Activated naive CD8-positive, alpha-beta T cell treated with anti-CD3 and anti-CD28 coated beads, Interleukin-2, amount 10 ng/mL, durations not matched to agents 7 days and 5 days (primary cell): ENCODE measurements around the gene UNC5B. TPM values are rescaled to one million over a fixed set of nuclear protein-coding genes. Genes with fewer than 3 reads are reported as not detected.

ENCODE experiments used
- ATAC-seq: fragments of 150-1000 bp; cut with Tn5 transposase; one replicate; pipeline ENCODE4 v1.10.0; 2021; ENCODE audit warnings: low read depth, moderate library complexity
- POLR2A ChIA-PET: fragments of 350-600 bp; sonication (Branson Sonifier 250); formaldehyde crosslinking; loops from one replicate; lab custom pipeline; 2021; ENCODE audit warnings: antibody characterized with exemption; lab: Charles Lee
- DNase-seq: peaks from one replicate; pipeline ENCODE4 v3.0.0; 2021
- H3K27ac Mint-ChIP-seq: one replicate; pipeline ENCODE4 v1.8.0; 2022; ENCODE audit warnings: mild to moderate bottlenecking, mixed read lengths
- H3K27me3 Mint-ChIP-seq: one replicate; pipeline ENCODE4 v1.8.0; 2022; ENCODE audit warnings: mild to moderate bottlenecking, moderate library complexity, mixed read lengths
- H3K36me3 Mint-ChIP-seq: one replicate; pipeline ENCODE4 v1.8.0; 2021; ENCODE audit warnings: mild to moderate bottlenecking, mixed read lengths
- H3K4me1 Mint-ChIP-seq: one replicate; pipeline ENCODE4 v1.8.0; 2021; ENCODE audit warnings: mixed read lengths
- H3K4me3 Mint-ChIP-seq: one replicate; pipeline ENCODE4 v1.8.0; 2022; ENCODE audit warnings: mild to moderate bottlenecking, moderate library complexity, mixed read lengths
- H3K9me3 Mint-ChIP-seq: one replicate; pipeline ENCODE4 v1.8.0; 2021; ENCODE audit warnings: mixed read lengths
- total RNA-seq, 2 experiments: library from RNA; stranded (reverse); gene quantifications; one replicate each; pipeline ENCODE4 v1.2.3, GENCODE V29; 2021

Gene UNC5B
- total RNA-seq, 2 experiments from 2014 or later: 0.03 TPM; not detected in 1

DNA sequence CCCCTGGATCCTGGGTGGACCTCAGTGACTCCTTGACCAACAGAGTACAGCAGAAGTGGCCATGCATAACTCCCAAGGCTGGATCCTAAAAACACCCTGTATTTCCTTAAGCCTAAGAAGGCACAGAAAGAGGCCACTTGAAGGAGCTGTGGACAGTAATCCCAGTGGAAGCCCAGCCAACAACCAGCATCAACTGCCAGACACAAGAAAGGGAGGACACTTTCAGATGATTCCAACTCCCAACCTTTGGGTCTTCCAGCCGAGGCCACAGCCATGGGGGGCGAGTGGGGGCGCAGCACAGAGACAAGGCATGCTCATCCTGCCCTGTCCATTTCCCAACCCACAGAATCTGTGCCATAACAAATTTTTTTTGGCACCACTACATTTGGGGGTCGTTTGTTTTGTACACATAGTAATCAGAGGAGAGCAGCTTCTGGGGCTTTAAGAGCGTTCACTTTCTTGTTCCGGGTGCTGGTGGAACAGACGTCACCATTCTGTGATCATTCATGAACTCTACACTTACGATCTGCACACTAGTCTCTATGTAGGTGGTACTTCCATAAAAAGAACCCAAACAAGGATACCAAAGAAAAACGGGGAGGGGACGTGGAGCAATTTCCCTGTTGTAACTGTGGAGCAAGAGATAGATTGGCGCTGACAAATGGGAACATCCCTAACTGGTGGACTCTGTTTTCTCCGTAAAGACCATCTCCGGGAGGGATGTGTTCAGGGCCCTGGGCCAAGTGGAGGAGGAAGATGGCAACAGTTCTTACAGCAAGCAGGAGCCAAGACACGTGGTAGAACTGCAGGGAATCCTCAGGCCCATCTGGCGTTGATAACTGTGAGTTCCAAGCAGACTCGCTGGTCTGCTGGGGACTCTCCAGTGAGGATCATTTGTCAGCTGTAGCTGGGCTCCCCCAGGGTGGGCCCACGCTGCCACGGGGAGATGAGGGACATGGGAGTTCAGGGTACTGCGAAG, 100.7 kb downstream of the UNC5B start:
- POLR2A ChIA-PET: no interaction called here
- Mint-ChIP-seq H3K27me3 (peaks cover 14% of the 10 kb centered on the region), H3K4me3 (no peak overlapping the region)

DNA sequence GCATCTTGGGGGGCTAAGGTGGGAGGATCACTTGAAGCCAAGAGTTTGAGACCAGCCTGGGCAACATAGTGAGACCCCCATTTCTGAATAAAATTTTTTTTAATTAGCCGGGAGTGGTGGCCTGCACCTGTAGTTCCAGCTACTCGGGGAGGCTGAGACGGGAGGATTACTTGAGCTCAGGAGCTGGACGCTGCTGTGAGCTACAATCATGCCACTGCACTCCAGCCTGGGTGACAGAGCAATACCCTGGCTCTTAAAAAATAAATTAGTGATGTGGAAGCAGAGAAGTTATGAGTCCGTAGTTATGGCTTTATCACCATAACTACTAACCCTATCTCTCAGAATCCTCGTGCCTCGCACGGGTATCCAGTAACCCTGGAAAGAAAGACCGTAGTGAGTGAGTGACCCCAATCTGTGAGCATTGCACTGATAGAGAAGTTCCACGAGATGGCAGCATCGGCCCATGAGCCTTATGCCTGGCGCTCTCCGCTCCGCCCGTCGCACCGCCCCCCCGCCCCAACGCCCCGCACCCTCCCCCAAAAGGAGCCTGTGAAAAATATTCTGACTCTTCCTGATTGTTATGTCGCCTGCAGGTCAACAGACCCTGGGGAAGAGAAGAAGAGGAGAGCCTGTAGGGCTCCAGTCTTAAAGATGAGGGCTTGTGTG, 101.8 kb downstream of the UNC5B start:
- no peak for ATAC-seq
- peaks cover 12% of the 10 kb centered on the region for H3K4me1 Mint-ChIP-seq
- POLR2A ChIA-PET: interaction anchor here (0.7 kb wide), 1 partner anchor 731 kb away, joined by 3 read pairs; no protein-coding TSS in a partner anchor

More for the DNA sequence above, 100.7 kb downstream of the UNC5B start:
- ATAC-seq (no peak), DNase-seq (no peak)
- Mint-ChIP-seq H3K9me3 (no peaks in the 10 kb centered on the region), H3K27ac (no peak overlapping the region), H3K4me1 (peaks cover 12% of the 10 kb centered on the region), H3K36me3 (no peaks in the 10 kb centered on the region)

DNA sequence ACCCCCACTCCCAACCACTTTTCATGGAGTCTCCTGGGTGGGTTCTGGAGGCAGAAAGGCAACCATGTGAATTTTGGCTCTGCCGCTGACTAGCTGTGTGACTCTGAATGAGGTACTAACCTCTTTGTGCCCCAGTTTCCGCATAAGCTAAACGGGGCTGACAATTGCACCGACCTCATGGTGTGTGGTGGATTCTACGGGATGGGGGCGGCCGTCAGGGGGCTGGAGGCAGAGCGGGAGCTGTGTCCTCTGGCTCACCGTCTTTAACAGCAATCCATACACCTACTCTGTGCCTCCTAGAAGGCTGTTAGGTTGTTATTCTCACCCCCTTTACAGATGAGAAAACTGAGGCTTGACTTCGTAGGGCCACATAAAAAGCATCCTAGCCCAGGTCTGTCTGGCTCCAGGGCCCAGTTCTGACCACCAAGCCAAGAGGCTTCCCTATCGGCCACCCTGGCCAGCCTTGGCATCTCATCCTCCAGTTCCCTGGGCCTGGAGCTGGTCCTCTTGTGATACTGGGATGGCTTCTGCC, 102.4 kb downstream of the UNC5B start:
- ATAC-seq: no peak
- peaks cover 16% of the 10 kb centered on the region for H3K4me1 Mint-ChIP-seq
- POLR2A ChIA-PET: interaction anchor here (0.7 kb wide), 1 partner anchor 730 kb away, joined by 3 read pairs; no protein-coding TSS in a partner anchor

More for the DNA sequence above, 101.8 kb downstream of the UNC5B start:
- no peaks in the 10 kb centered on the region for H3K36me3 Mint-ChIP-seq
- no peak overlapping the region for H3K27ac Mint-ChIP-seq
- DNase-seq: peak; percentile 61
- H3K27me3 Mint-ChIP-seq: peaks cover 14% of the 10 kb centered on the region
- no peaks in the 10 kb centered on the region for H3K9me3 Mint-ChIP-seq
- H3K4me3 Mint-ChIP-seq: peak overlapping the region; percentile 16

DNA sequence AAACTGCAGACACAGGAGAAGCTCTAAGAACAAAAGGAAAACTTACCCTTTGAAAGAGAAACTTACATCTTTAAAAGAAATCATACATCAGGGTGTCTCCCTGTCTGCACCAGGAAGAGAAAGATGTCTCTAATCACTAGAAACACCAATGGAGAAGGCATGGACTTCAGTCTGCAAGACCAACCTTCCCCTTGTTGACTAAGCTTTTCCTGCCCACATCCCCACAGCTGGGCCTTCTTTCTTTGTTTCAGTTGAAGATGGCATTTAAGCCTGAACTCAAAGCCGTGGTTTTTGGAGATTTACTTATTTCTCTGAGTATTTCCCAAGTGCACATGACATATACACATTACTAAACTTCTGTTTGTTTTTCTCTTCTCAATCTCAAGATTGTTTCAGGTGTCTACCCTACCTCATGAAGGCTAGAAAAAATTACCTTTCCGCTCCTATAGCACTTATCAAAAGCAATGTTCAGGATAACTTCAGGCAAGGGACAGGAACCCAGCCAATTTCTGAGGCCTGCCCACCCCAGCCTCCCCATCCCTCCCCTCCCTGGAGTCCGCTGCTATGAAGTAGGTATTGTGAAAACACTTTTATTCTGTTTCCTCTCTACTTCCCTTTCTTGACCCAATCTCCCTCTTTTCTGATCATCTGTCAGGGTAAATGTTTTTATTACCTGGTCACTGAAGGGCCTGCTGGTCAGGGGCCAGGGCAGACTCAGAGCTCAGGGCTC, 103.9 kb downstream of the UNC5B start:
- Mint-ChIP-seq H3K9me3 (no peaks in the 10 kb centered on the region), H3K4me3 (no peak overlapping the region), H3K27ac (no peak overlapping the region), H3K4me1 (peaks cover 19% of the 10 kb centered on the region), H3K27me3 (peaks cover 8% of the 10 kb centered on the region), H3K36me3 (no peaks in the 10 kb centered on the region)
- ATAC-seq (no peak), DNase-seq (no peak)
- POLR2A ChIA-PET: interaction anchor here (0.8 kb wide), 1 partner anchor 255 kb away, joined by 3 read pairs; no protein-coding TSS in a partner anchor

More for the DNA sequence above, 102.4 kb downstream of the UNC5B start:
- no peaks in the 10 kb centered on the region for H3K9me3 Mint-ChIP-seq
- DNase-seq: no peak
- H3K27ac Mint-ChIP-seq: no peak overlapping the region
- no peaks in the 10 kb centered on the region for H3K36me3 Mint-ChIP-seq
- no peak overlapping the region for H3K4me3 Mint-ChIP-seq
- peaks cover 13% of the 10 kb centered on the region for H3K27me3 Mint-ChIP-seq

DNA sequence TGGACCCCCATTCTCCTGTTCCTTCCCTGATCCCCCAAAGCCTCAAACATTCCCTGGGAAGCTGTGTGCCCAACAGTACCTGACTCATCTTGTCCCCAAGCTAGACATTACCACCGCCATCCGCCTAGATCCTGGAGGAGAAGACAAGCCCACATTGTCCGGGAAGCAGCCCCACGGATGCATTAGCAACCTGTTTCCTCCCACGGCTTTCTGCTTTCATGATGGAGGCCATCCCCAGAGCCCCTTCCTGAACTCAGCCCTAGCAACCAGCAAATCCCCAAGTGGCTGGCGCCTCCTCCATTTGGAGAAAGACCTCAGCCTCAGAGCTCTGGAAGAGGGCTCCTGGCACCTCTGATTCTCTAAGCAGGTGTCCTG, 104.4 kb downstream of the UNC5B start:
- POLR2A ChIA-PET: no interaction called here

DNA sequence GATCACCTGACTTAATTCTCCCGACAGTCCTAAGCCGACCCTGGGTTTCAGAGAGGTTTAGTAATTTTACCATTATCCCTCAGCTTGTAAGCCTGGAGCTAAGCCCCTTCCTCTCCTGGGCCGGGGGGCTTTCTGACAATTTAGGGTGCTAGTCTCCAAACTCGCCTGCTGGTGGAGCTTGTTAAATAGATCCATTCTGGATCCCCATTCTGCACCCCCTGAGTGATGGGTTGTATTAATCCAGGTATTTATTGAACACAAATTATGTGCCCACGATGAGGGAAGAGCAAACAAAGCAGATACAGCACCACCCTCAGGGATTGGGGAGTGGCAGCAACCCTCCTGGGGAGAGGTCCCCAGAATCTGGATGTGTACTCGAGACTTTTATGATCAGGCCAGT, 105.4 kb downstream of the UNC5B start:
- POLR2A ChIA-PET: no interaction called here
- Mint-ChIP-seq H3K9me3 (no peaks in the 10 kb centered on the region), H3K27me3 (peaks cover 5% of the 10 kb centered on the region), H3K27ac (no peak overlapping the region), H3K4me3 (no peak overlapping the region), H3K4me1 (peaks cover 19% of the 10 kb centered on the region), H3K36me3 (no peaks in the 10 kb centered on the region)
- DNase-seq (no peak), ATAC-seq (no peak)

More for the DNA sequence above, 104.4 kb downstream of the UNC5B start:
- Mint-ChIP-seq H3K9me3 (no peaks in the 10 kb centered on the region), H3K27me3 (peaks cover 7% of the 10 kb centered on the region), H3K4me3 (no peak overlapping the region), H3K27ac (no peak overlapping the region), H3K36me3 (no peaks in the 10 kb centered on the region), H3K4me1 (peaks cover 19% of the 10 kb centered on the region)
- ATAC-seq (no peak), DNase-seq (no peak)

DNA sequence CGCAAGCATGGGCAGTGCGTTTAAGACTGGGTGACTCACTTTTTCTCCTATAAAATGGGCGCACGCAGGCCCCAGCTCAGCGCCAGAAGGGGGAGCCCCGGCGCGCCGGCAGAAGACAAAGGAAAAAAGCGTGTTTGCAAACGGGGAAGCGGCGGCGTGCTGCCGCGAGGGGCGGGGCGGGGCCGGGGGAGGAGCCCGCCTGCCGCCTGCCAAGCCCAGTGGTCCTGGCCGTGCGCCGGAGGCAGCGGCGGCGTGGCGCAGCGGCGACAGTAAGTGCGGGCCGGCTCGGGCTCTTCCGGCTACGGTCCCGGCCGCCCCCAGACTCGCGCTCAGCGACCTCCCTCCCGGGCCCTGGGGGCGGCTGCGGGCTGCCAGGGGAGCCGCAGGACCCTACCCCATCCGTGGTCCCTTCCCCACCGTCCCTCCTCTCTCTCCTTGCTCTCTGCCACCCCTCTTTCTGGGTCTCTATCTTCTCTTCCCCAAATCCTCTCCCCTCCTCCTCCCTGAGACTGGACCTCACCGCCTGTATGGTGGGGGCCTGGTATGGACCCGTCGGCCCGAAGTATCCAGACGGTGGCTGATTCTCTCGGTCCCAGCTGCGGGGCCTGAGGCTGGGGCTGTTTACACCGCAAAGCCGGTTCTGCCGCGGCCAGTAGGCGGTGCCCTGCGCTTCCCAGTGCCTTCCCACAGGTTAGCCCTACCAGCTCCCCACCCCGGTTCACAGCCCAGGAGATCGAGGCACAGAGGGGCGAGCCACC, 106.9 kb downstream of the UNC5B start, which contains the start of gene SLC29A3:
Gene SLC29A3 (plus strand): TSS at position 218 of the 758 bp plus-strand sequence. CDS start 51 bp downstream, at position 269.
- Mint-ChIP-seq H3K27ac (peak within 1 kb of the TSS; percentile 88), H3K4me3 (peak within 1 kb of the TSS; percentile 96), H3K4me1 (peaks cover 25% of the 10 kb centered on the region), H3K27me3 (no peaks in the 10 kb centered on the region), H3K9me3 (peaks cover 1% of the 10 kb centered on the region), H3K36me3 (peaks cover 9% of the 10 kb centered on the region)
- DNase-seq (peak; percentile 84), ATAC-seq (peak; percentile 91)
- POLR2A ChIA-PET: interaction anchor here (0.9 to 1.2 kb wide), 3 partner anchors 10 to 58 kb away, joined by 3 read pairs; no protein-coding TSS in a partner anchor

DNA sequence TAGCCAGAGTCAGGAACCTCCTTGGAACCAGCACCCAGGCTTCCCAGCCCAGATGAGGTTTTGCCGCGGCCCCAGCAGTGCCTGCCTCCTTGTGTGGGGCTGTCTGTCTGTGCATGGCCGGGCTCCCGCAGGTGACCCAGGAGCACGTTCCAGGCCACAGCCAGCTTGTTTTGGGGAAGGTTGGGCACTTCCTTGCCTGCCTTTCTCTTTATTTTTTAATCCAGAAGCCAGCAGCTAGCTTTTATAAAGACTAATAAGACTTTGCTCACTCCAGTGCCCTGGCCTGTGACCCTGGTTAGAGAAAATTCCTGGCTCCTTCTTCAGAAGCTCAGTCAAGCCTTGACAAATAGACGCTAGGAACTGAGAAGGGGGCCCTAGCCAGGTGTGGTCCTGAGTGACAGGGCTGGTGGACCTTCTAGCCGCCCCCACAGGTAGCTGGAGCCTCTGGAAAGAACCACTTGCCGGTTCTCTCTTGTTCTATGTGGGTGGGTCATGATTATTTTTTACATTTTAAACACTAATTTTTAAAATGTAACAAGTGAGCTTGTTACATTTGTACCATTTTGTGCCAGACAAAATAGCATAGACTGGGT, 107.5 kb downstream of the UNC5B start:
- Mint-ChIP-seq H3K27ac (peak overlapping the region; percentile 88), H3K9me3 (peaks cover 1% of the 10 kb centered on the region), H3K4me1 (peaks cover 23% of the 10 kb centered on the region), H3K4me3 (peak overlapping the region; percentile 96), H3K36me3 (peaks cover 9% of the 10 kb centered on the region), H3K27me3 (no peaks in the 10 kb centered on the region)
- ATAC-seq (no peak), DNase-seq (no peak)
- POLR2A ChIA-PET: interaction anchor here (1.1 to 1.2 kb wide), 2 partner anchors 10 to 57 kb away, joined by 3 read pairs; no protein-coding TSS in a partner anchor

DNA sequence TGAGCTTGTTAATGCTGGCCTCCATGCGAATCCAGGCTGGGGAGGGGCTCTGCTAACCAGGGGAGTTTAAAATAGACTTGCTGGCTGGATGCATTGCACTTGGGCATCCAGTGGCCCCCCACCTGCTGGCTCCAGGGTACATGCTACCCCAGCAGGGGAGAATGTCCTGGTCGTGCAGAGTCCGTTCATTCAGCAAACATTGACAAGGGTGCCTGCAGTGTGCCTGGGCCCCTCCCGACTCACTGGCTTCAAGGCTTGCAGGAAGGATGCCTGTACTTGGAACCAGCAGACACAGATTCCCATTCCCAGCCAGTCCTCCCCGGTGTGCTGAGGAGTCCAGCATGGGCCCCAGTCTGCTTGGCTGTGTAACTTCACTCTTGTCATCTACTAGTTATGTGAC, 108.2 kb downstream of the UNC5B start:
- Mint-ChIP-seq H3K36me3 (peaks cover 9% of the 10 kb centered on the region), H3K4me3 (no peak overlapping the region), H3K27ac (no peak overlapping the region), H3K27me3 (no peaks in the 10 kb centered on the region), H3K4me1 (peaks cover 22% of the 10 kb centered on the region), H3K9me3 (peaks cover 1% of the 10 kb centered on the region)
- DNase-seq (no peak), ATAC-seq (no peak)
- POLR2A ChIA-PET: interaction anchor here (1.1 to 1.2 kb wide), 2 partner anchors 11 to 57 kb away, joined by 3 read pairs; no protein-coding TSS in a partner anchor

DNA sequence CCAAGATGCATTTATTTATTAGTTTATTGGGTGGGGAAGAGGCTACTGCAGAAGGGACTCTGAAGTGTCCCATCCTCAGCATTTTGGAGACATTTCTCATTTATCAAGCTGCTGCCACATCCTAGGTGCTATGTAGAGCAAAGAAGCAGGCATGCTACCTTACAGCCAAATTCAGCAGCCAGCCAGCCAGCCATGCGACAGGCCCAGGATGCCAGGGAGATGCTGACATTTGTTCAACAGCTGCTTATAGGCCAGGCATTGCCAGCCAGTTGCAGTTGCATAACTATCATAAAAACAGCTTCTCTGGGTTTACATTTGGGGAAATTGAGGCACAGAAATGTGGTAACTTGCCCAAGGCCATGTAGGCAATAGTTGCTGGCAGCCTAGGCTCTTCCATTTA, 109.0 kb downstream of the UNC5B start:
- Mint-ChIP-seq H3K4me1 (peaks cover 16% of the 10 kb centered on the region), H3K4me3 (no peak overlapping the region), H3K27me3 (no peaks in the 10 kb centered on the region), H3K9me3 (peaks cover 1% of the 10 kb centered on the region), H3K36me3 (peaks cover 9% of the 10 kb centered on the region), H3K27ac (no peak overlapping the region)
- no peak for DNase-seq
- no peak for ATAC-seq
- POLR2A ChIA-PET: no interaction called here

DNA sequence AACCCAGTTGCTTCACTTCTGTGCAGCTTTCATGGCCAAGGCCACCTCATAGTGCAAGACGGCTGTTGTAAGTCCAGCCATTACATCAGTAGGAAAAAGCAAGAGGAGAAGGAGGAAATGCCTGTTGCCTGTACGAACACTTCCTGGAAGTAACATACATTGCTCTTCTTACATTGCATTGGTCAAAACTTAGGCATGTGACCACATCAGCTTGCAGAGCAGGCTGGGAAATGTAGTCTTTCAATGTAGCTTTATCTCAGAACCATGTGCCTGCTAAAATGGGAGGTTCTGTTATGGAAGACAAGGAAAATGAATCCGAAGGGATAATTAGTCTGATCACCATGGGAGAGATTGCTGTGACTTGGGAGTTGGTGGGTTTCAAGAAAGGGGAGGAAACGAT, 111.0 kb downstream of the UNC5B start:
- POLR2A ChIA-PET: no interaction called here
- DNase-seq (no peak), ATAC-seq (no peak)
- Mint-ChIP-seq H3K4me1 (peaks cover 13% of the 10 kb centered on the region), H3K27me3 (no peaks in the 10 kb centered on the region), H3K36me3 (peaks cover 9% of the 10 kb centered on the region), H3K9me3 (peaks cover 1% of the 10 kb centered on the region), H3K4me3 (no peak overlapping the region), H3K27ac (no peak overlapping the region)

DNA sequence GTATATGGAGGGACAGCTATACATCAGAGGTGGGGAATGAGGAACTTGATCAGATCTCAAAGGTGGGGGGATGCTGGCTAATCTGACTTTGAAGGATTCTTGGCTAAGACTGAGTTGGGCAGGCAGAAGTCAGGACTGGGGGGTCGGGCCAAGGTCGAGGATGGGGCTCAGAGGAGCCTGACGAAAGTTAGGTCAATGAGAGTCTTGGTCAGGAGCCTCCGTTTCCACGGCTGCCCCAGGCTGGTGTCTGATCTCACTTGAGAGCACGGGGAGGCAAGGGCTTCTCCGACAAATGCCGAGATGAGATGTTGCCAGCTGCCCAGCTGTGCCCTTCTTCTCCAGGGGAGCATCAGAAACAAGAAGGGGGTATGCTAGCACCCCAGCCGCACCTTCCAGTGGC, 112.4 kb downstream of the UNC5B start:
- DNase-seq: no peak
- no peak overlapping the region for H3K27ac Mint-ChIP-seq
- no peaks in the 10 kb centered on the region for H3K27me3 Mint-ChIP-seq
- no peak for ATAC-seq
- H3K36me3 Mint-ChIP-seq: peaks cover 9% of the 10 kb centered on the region
- H3K9me3 Mint-ChIP-seq: peaks cover 1% of the 10 kb centered on the region
- H3K4me3 Mint-ChIP-seq: no peak overlapping the region
- peaks cover 10% of the 10 kb centered on the region for H3K4me1 Mint-ChIP-seq
- POLR2A ChIA-PET: no interaction called here
